Upper lobe of left lung (tissue), 6 donors: ENCODE measurements around the gene MSX2. TPM values are rescaled to one million over a fixed set of nuclear protein-coding genes. Genes with fewer than 3 reads are reported as not detected.

Experiments used
- ATAC-seq, 2 donors: fragments of 200-7000 bp; cut with Tn5 transposase; one replicate each; pipeline ENCODE4 v1.9.1; 2022; ENCODE audit warnings: mild to moderate bottlenecking in 2 of 2, moderate library complexity in 2 of 2; ENCODE audit not compliant: low FRiP score in 2 of 2
- DNase-seq, 2 donors: peaks; one replicate each; pipeline ENCODE4 v3.0.0-alpha.2; 2019 to 2020
- H3K27ac ChIP-seq, 4 donors: fragments of 200-600 bp; sonication (generic); one replicate each; pipeline ENCODE4 v1.5.1; 2016 to 2019
- H3K27me3 ChIP-seq, 4 donors: fragments of 200-600 bp; sonication (generic); one replicate each; pipeline ENCODE4 v1.5.1; 2017 to 2019
- H3K36me3 ChIP-seq, 4 donors: fragments of 200-600 bp; sonication (generic); one replicate each; pipeline ENCODE4 v1.5.1; 2016 to 2019
- H3K4me1 ChIP-seq, 4 donors: fragments of 200-600 bp; sonication (generic); one replicate each; pipeline ENCODE4 v1.5.1; 2018 to 2019
- H3K4me3 ChIP-seq, 4 donors: fragments of 200-600 bp; sonication (generic); one replicate each; pipeline ENCODE4 v1.5.1; 2017 to 2019; ENCODE audit warnings: mild to moderate bottlenecking in 2 of 4, moderate library complexity in 1 of 4
- H3K9me3 ChIP-seq, 4 donors: fragments of 200-600 bp; sonication (generic); one replicate each; pipeline ENCODE4 v1.5.1; 2018 to 2019
- EP300 ChIP-seq, 4 donors: sonication (generic); formaldehyde crosslinking; IDR thresholded peaks; one replicate each; pipeline ENCODE4 v1.5.1; 2017; ENCODE audit warnings: antibody characterized with exemption in 4 of 4, control low read depth in 2 of 4
- POLR2A ChIP-seq, 4 donors: fragments of 450-650 bp; IDR thresholded peaks; one replicate each; pipeline ENCODE4 v1.5.1; 2016 to 2017; ENCODE audit warnings: antibody characterized with exemption in 4 of 4, mild to moderate bottlenecking in 2 of 4
- POLR2AphosphoS5 ChIP-seq, 2 donors: sonication (generic); formaldehyde crosslinking; IDR thresholded peaks; one replicate each; pipeline ENCODE4 v1.5.1; 2017; ENCODE audit warnings: antibody characterized with exemption in 2 of 2
- WGBS, 2 donors: methylation state at CpG; one replicate each; pipeline ENCODE4 v1.1.5; 2017 to 2018; 5-methylcytosine and 5-hydroxymethylcytosine counted together
- total RNA-seq, 6 donors: library from RNA; depleted of rRNA in 4 of 6; stranded (reverse); fragments of >200 nt in 4 of 6; gene quantifications; one replicate each; pipeline versions ENCODE4 v1.1.0 to v1.2.1, GENCODE V29; 2016 to 2021
- TF ChIP-seq, protein P1 (sequence below), 6 experiments: fragments of 450-650 bp in 4 of 6; fragments of 200-600 bp in 2 of 6; sonication (generic) in 2 of 6; IDR thresholded peaks; one replicate each; pipeline ENCODE4 v1.5.1; 2016 to 2019; ENCODE audit warnings: antibody characterized with exemption in 6 of 6
- donor health status: DM: no; HTN: no; CAD: no; lungs with moderate emphysema.
- donor health status: DM: no; HTN: yes; CAD: no; lungs with severe emphysema.

The MSX2 gene
- total RNA-seq, 6 donors from 2014 or later, result 0.44 to 1.6 (median 1.5) TPM; not detected in 2

DNA sequence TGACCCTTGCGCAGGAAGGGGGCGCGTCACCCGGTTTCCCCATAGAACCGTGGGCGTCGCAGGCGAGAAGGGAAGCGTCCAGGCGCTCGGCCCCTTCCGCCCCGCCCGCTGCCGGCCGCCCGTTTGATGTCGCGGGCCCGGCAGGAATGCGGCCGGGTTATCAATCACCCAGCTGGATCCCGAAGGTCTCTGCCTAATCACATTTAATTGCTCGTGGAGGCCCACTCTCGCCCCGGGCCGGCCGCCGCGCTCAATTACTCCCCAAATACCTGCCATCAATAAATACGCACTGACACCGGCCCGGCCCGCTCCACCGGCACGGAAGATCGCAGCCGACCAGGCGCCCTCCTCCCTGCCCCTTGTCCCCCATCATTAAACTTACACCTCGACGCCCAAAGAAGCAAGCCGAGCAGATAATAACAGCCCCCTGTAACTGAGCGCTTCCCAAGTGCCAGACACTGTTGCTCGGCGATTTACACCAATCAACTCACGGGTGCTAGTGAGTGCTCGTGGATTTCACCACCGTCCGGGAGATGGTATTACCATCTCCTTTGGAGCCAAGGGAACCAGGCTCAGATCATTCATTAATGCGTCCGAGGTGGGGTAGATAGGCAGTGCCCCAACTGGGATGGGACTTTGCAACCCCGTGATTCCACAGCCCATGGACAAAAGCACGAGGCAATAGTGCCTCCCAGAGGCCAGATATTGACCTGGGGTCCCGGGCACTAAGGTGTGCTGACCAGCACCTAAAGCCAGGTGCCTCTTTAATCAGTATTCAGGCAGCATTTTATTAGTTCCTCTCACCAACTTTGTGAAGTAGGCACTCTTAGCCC is 11.3 kb downstream of the MSX2 start:
- TF ChIP-seq EP300 (IDR thresholded peaks at IDR 0.05) (no peak), POLR2AphosphoS5 (IDR thresholded peaks at IDR 0.05) (no peak), POLR2A (IDR thresholded peaks at IDR 0.05) (no peak)
- TF ChIP-seq, protein P1, sequence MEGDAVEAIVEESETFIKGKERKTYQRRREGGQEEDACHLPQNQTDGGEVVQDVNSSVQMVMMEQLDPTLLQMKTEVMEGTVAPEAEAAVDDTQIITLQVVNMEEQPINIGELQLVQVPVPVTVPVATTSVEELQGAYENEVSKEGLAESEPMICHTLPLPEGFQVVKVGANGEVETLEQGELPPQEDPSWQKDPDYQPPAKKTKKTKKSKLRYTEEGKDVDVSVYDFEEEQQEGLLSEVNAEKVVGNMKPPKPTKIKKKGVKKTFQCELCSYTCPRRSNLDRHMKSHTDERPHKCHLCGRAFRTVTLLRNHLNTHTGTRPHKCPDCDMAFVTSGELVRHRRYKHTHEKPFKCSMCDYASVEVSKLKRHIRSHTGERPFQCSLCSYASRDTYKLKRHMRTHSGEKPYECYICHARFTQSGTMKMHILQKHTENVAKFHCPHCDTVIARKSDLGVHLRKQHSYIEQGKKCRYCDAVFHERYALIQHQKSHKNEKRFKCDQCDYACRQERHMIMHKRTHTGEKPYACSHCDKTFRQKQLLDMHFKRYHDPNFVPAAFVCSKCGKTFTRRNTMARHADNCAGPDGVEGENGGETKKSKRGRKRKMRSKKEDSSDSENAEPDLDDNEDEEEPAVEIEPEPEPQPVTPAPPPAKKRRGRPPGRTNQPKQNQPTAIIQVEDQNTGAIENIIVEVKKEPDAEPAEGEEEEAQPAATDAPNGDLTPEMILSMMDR (IDR thresholded peaks at IDR 0.05), result peak in 4 of 6 experiments; percentile 18 to 55 (median 29)
- peaks cover 0 to 55% (median 19%) of the 10 kb centered on the region in 4 donors for H3K27me3 ChIP-seq

DNA sequence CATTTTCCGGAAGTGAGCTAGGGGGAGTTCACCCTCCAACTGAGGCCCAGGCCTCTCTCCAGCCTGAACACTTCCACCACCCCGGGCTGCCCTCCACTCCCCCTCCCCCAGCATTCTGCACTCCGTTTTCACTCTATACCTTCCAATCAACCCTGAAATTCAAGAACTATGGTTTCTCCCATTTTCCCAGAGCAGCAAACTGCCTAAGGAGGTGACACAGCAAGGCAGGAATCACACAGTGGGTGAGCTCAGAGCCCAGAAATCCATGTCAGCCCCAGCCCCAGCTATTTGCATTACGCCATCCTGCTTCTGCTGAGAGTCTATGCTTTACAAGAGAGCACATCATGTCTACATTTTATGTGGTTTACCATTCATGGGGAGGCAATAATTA is 11.9 kb downstream of the MSX2 start:
- TF ChIP-seq, protein P1 (IDR thresholded peaks at IDR 0.05), result no peak
- TF ChIP-seq EP300 (IDR thresholded peaks at IDR 0.05) (no peak), POLR2A (IDR thresholded peaks at IDR 0.05) (no peak)
- Histone ChIP-seq H3K27me3 (peaks cover 0 to 49% (median 19%) of the 10 kb centered on the region in 4 donors), H3K9me3 (no peaks in the 10 kb centered on the region), H3K27ac (no peak overlapping the region), H3K4me1 (peaks cover 0 to 10% (median 1%) of the 10 kb centered on the region in 4 donors), H3K4me3 (no peak overlapping the region), H3K36me3 (no peaks in the 10 kb centered on the region)
- peak in 1 of 2 donors; percentile 71 for ATAC-seq
- DNase-seq, result no peak
- 24 to 34% methylated on average over 4 of the region's 4 CpGs for WGBS, 2 donors

More for the DNA sequence above, 11.3 kb downstream of the MSX2 start:
- Histone ChIP-seq H3K36me3 (no peaks in the 10 kb centered on the region), H3K27ac (no peak overlapping the region), H3K9me3 (no peaks in the 10 kb centered on the region), H3K4me3 (no peak overlapping the region), H3K4me1 (peaks cover 0 to 10% (median 1%) of the 10 kb centered on the region in 4 donors)
- peak in 1 of 2 donors; percentile 69 for ATAC-seq
- WGBS, 2 donors, result 4 to 5% methylated on average over 3 to 54 of the region's 54 CpGs
- peak in 1 of 2 donors; percentile 79 for DNase-seq

DNA sequence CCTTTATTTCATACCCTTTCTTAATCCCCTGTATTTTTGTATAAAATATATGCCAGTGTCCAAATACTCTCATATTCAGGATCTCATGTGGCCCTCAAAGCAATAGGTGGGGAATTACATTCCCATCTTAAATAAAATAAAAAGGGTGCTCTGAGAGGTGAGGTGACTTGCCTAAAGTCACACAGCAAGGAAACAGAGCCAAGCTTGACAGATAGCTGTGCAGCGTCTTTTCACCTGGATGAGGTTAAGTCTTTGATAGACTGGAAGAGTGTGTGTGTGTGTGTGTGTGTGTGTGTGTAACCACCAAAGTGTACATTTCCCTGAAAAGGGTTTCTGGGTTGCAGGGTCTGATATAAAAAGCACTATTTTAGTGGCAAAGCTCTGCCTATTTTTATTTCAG is 12.4 kb downstream of the MSX2 start:
- Histone ChIP-seq H3K4me1 (peaks cover 0 to 10% (median 1%) of the 10 kb centered on the region in 4 donors), H3K27ac (no peak overlapping the region), H3K36me3 (no peaks in the 10 kb centered on the region), H3K4me3 (no peak overlapping the region), H3K9me3 (no peaks in the 10 kb centered on the region), H3K27me3 (peaks cover 0 to 44% (median 17%) of the 10 kb centered on the region in 4 donors)
- no peak for DNase-seq
- no peak for ATAC-seq
- TF ChIP-seq, protein P1 (IDR thresholded peaks at IDR 0.05), result no peak
- TF ChIP-seq EP300 (IDR thresholded peaks at IDR 0.05), result no peak
- no peak for TF ChIP-seq POLR2A (IDR thresholded peaks at IDR 0.05)
- 44 to 68% methylated on average over 1 of the region's 1 CpG for WGBS, 2 donors

DNA sequence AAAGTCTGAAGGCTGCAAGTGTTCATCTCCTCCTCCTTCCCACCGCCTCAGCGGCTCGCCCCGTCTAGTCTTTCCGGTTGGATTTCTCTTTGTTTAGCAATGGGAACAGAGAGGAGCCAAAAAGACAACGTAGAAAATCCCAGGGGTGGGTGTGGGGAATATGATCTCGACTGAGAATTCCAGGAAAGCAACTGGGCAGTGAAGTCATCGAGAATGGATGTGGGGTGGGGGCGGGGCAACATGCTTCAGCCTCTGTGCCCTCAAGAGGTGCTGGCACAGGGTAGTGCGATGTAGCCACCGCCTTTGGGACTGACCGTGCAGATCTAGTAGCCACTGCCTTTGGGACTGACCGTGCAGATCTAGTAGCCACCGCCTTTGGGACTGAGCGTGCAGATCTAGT is 12.9 kb downstream of the MSX2 start:
- H3K4me3 ChIP-seq, result no peak overlapping the region
- H3K27me3 ChIP-seq, result peaks cover 0 to 39% (median 14%) of the 10 kb centered on the region in 4 donors
- 28 to 32% methylated on average over 14 to 15 of the region's 15 CpGs for WGBS, 2 donors
- no peak for DNase-seq
- ATAC-seq, result peak; percentile 30 to 45
- peaks cover 0 to 10% (median 1%) of the 10 kb centered on the region in 4 donors for H3K4me1 ChIP-seq
- no peaks in the 10 kb centered on the region for H3K9me3 ChIP-seq
- no peaks in the 10 kb centered on the region for H3K36me3 ChIP-seq
- no peak overlapping the region for H3K27ac ChIP-seq
- TF ChIP-seq EP300 (IDR thresholded peaks at IDR 0.05), result no peak
- TF ChIP-seq, protein P1 (IDR thresholded peaks at IDR 0.05), result no peak
